GM18873 (cell line): Measurements from ENCODE around the gene HNRNPCL2.
"Not testable (repeated sequence)": the region's sequence is repeated elsewhere in the genome, so short reads cannot be mapped to it uniquely, and the experiment has no call there.

Experiments used
- ATAC-seq: cut with Tn5 transposase; IDR thresholded peaks from one replicate; pipeline ENCODE4 v1.9.1; 2021; ENCODE audit warnings: mild to moderate bottlenecking, moderate library complexity, moderate number of reproducible peaks; ENCODE audit not compliant: unreplicated experiment, low FRiP score

The HNRNPCL2 gene

GRCh38 chr1:13116754-13117153 lies at the start of gene HNRNPCL2:
TSS of gene HNRNPCL2 (minus strand) at chr1:13116854. CDS start at chr1:13116400, 454 bp downstream.
- ATAC-seq: not testable (repeated sequence)

GRCh38 chr1:13165531-13165930 lies 48.9 kb upstream of the HNRNPCL2 start, which contains the start of gene HNRNPCL4:
TSS of gene HNRNPCL4 (minus strand) at chr1:13165631. CDS start at chr1:13165467, 164 bp downstream.
- ATAC-seq: not testable (repeated sequence)

- ATAC-seq: not testable (repeated sequence)
These were observed 39.3 kb upstream of the HNRNPCL2 start, which contains the start of gene PRAMEF26 for GRCh38 chr1:13155909-13156308. TSS of gene PRAMEF26 (minus strand) at chr1:13156009. CDS start at chr1:13153095, 2,914 bp downstream.

GRCh38 chr1:13070474-13070873 lies 46.2 kb downstream of the HNRNPCL2 start, which contains the start of gene PRAMEF25:
TSS of gene PRAMEF25 (plus strand) at chr1:13070774. CDS start at chr1:13073694, 2,920 bp downstream.
- not testable (repeated sequence) for ATAC-seq
